Measurements from ENCODE around the gene OR2S2.

GRCh38 chr9:35938474-35939356 lies 19.2 kb downstream of the OR2S2 start:
- TF ChIP-seq SUZ12 (IDR thresholded peaks at IDR 0.05) (no peak), TARDBP (IDR thresholded peaks at IDR 0.05) (no peak)

Measured in HEK293T (cell line).